Uterus (tissue), 4 donors: ENCODE data around the gene HSPA12B. TPM values are rescaled to one million over a fixed set of nuclear protein-coding genes. Genes with fewer than 3 reads are reported as not detected.

Experiments used
- DNase-seq, 2 donors: peaks; one replicate each; pipeline ENCODE4 v3.0.0-alpha.2; 2019 to 2020
- H3K27ac ChIP-seq, 2 donors: fragments of 200-600 bp; sonication (generic); 1 replicate in 1 of 2; 2 replicates in 1 of 2; pipeline ENCODE4 v1.5.1; 2016 to 2018
- H3K27me3 ChIP-seq, 2 donors: fragments of 200-600 bp; sonication (generic); one replicate each; pipeline ENCODE4 v1.5.1; 2018 to 2019; ENCODE audit warnings: control low read depth in 1 of 2
- H3K36me3 ChIP-seq, 2 donors: fragments of 200-600 bp; sonication (generic); one replicate each; pipeline ENCODE4 v1.5.1; 2019; ENCODE audit warnings: control low read depth in 1 of 2
- H3K4me1 ChIP-seq, 2 donors: fragments of 200-600 bp; sonication (generic); one replicate each; pipeline ENCODE4 v1.5.1; 2018 to 2019; ENCODE audit warnings: control low read depth in 1 of 2
- H3K4me3 ChIP-seq, 2 donors: fragments of 200-600 bp; sonication (generic); 1 replicate in 1 of 2; 2 replicates in 1 of 2; pipeline ENCODE4 v1.5.1; 2018 to 2019; ENCODE audit warnings: mild to moderate bottlenecking in 1 of 2
- H3K9me3 ChIP-seq, 2 donors: fragments of 200-600 bp; sonication (generic); one replicate each; pipeline ENCODE4 v1.5.1; 2019; ENCODE audit warnings: control low read depth in 1 of 2
- CTCF ChIP-seq, 4 experiments: fragments of 200-600 bp in 2 of 4; fragments of 450-650 bp in 2 of 4; sonication (generic) in 2 of 4; IDR thresholded peaks; one replicate each; pipeline ENCODE4 v1.5.1; 2016 to 2019; ENCODE audit warnings: antibody characterized with exemption in 4 of 4, mild to moderate bottlenecking in 2 of 4, moderate library complexity in 1 of 4
- POLR2A ChIP-seq, 2 donors: fragments of 450-650 bp; IDR thresholded peaks; one replicate each; pipeline ENCODE4 v1.6.1; 2016; ENCODE audit warnings: antibody characterized with exemption in 2 of 2, mild to moderate bottlenecking in 1 of 2, moderate library complexity in 1 of 2
- intact Hi-C: fragments of 100-400 bp; cut with DNase I; formaldehyde crosslinking; loops from one replicate; pipeline ENCODE4 v1.15.1; 2023; ENCODE audit warnings: low total_unique reads
- total RNA-seq, 4 donors: library from RNA; depleted of rRNA in 3 of 4; stranded (reverse); fragments of >200 nt in 3 of 4; gene quantifications; one replicate each; pipeline versions ENCODE4 v1.1.0 to v1.2.4, GENCODE V29; 2014 to 2023
- donor health status: DM: yes; HTN: yes; CAD: no.

Gene HSPA12B
- total RNA-seq, 4 donors from 2014 or later, result 4.7 to 46.2 (median 27.6) TPM

- no peaks in the 10 kb centered on the region for H3K27me3 ChIP-seq
- H3K36me3 ChIP-seq, result no peaks in the 10 kb centered on the region
- no peak for DNase-seq
- no peaks in the 10 kb centered on the region for H3K9me3 ChIP-seq
- no peak for TF ChIP-seq CTCF (IDR thresholded peaks at IDR 0.05)
- TF ChIP-seq POLR2A (IDR thresholded peaks at IDR 0.05), result no peak
- no peaks in the 10 kb centered on the region for H3K4me1 ChIP-seq
- no peak overlapping the region for H3K27ac ChIP-seq
- intact Hi-C loops, result no loop called here
- no peak overlapping the region for H3K4me3 ChIP-seq
These were observed 15.6 kb downstream of the HSPA12B start for GRCh38 chr20:3748073-3748472.

GRCh38 chr20:3749087-3749688, 16.7 kb downstream of the HSPA12B start:
- no peak for DNase-seq
- TF ChIP-seq CTCF (IDR thresholded peaks at IDR 0.05) (no peak), POLR2A (IDR thresholded peaks at IDR 0.05) (no peak)
- Histone ChIP-seq H3K27me3 (no peaks in the 10 kb centered on the region), H3K4me3 (no peak overlapping the region), H3K36me3 (no peaks in the 10 kb centered on the region), H3K9me3 (no peaks in the 10 kb centered on the region), H3K4me1 (no peaks in the 10 kb centered on the region), H3K27ac (no peak overlapping the region)
- intact Hi-C loops, result no loop called here

- Histone ChIP-seq H3K36me3 (no peaks in the 10 kb centered on the region), H3K27me3 (no peaks in the 10 kb centered on the region), H3K4me3 (no peak overlapping the region), H3K27ac (no peak overlapping the region), H3K4me1 (no peaks in the 10 kb centered on the region), H3K9me3 (no peaks in the 10 kb centered on the region)
- intact Hi-C loops, result no loop called here
- no peak for TF ChIP-seq POLR2A (IDR thresholded peaks at IDR 0.05)
- peak in 3 of 4 experiments; percentile 8 to 35 (median 26) for TF ChIP-seq CTCF (IDR thresholded peaks at IDR 0.05)
- DNase-seq, result no peak
These were observed 17.4 kb downstream of the HSPA12B start for GRCh38 chr20:3749689-3750531.

GRCh38 chr20:3751305-3751674, 18.8 kb downstream of the HSPA12B start:
- H3K27me3 ChIP-seq, result no peaks in the 10 kb centered on the region
- H3K4me1 ChIP-seq, result no peaks in the 10 kb centered on the region
- H3K9me3 ChIP-seq, result no peaks in the 10 kb centered on the region
- no peaks in the 10 kb centered on the region for H3K36me3 ChIP-seq
- intact Hi-C loops, result no loop called here
- no peak overlapping the region for H3K27ac ChIP-seq
- TF ChIP-seq POLR2A (IDR thresholded peaks at IDR 0.05) (no peak), CTCF (IDR thresholded peaks at IDR 0.05) (no peak)
- no peak for DNase-seq
- H3K4me3 ChIP-seq, result no peak overlapping the region

- Histone ChIP-seq H3K4me1 (no peaks in the 10 kb centered on the region), H3K36me3 (no peaks in the 10 kb centered on the region), H3K4me3 (no peak overlapping the region), H3K9me3 (no peaks in the 10 kb centered on the region), H3K27ac (no peak overlapping the region), H3K27me3 (no peaks in the 10 kb centered on the region)
- intact Hi-C loops, result no loop called here
- TF ChIP-seq CTCF (IDR thresholded peaks at IDR 0.05), result no peak
- no peak for TF ChIP-seq POLR2A (IDR thresholded peaks at IDR 0.05)
- DNase-seq, result no peak
These were observed 19.3 kb downstream of the HSPA12B start for GRCh38 chr20:3751675-3752385.
